ENCODE results near the gene KCNA3. TPM values are rescaled to one million over a fixed set of nuclear protein-coding genes. Genes with fewer than 3 reads are reported as not detected.

Gene KCNA3
- total and polyA plus RNA-seq, 2 of the 8 experiments (the other 6 are each of a cell fraction or from before 2014, with no cell fraction given), result 0.95 to 1.1 TPM

DNA sequence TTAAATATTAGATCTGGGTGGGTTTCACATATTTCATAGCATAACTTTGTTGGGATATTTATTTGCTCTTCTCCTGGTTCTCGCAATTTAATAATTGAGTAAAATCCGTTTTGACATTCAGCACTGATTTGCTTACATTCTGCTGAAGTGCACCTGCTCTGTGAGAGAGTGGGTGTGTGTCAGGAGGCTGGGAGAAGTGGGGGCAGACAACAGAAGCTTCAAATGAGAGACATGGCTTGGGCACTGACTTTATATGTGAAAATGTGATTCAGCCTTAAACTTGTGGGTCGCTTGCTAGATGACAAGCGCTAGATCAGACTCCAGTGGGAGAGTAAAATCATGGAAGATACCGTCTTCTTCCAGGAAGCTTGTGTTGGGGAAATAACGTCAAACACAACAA is 36.2 kb downstream of the KCNA3 start:
- ChIA-PET CTCF (ENCODE audit: partially characterized antibody) (interaction anchor here (0.7 to 6.3 kb wide), 11 partner anchors 10 to 144 kb away, joined by 3 to 86 read pairs (median 3); no protein-coding TSS in a partner anchor), POLR2A (ENCODE audit: partially characterized antibody) (no interaction called here)
- FAIRE-seq, result no peak
- no peak overlapping the region for H2BK120ac ChIP-seq (replicated peaks; ENCODE audit: low read depth, low read length)
- no peak overlapping the region for H2BK12ac ChIP-seq (ENCODE audit: low read depth, low read length)
- 90% methylated on average over 6 of the region's 6 CpGs; no CpG with 5 or more reads in 1 of the 2 experiments for WGBS, 2 experiments (ENCODE audit: extremely low coverage in 1 of 2, insufficient coverage in 1 of 2, insufficient read length in 1 of 2, insufficient replicate concordance in 2 of 2, low coverage in 1 of 2, low lambda C conversion rate in 2 of 2, missing lambda C conversion rate in 1 of 2)
- H3K79me2 ChIP-seq (ENCODE audit: control insufficient read depth in 1 of 2, insufficient read depth in 2 of 2, low read length in 2 of 2), result no peaks in the 10 kb centered on the region
- no peak overlapping the region for H3K18ac ChIP-seq (ENCODE audit: extremely low read depth, low read length)
- no peak overlapping the region for H3K14ac ChIP-seq (ENCODE audit: insufficient read length)
- no peak overlapping the region for H3K4me3 ChIP-seq (ENCODE audit: extremely low read depth in 1 of 4, insufficient read depth in 2 of 4, low read depth in 3 of 4, low read length in 4 of 4)
- no peak overlapping the region for H2BK20ac ChIP-seq (ENCODE audit: low read length)
- H3K23me2 ChIP-seq (ENCODE audit: low read depth, low read length), result no peaks in the 10 kb centered on the region; the same call in 1 of the 2 replicates
- H2BK5ac ChIP-seq (ENCODE audit: low read depth, low read length), result no peak overlapping the region
- H4K8ac ChIP-seq (ENCODE audit: extremely low read depth, insufficient read depth, low read length), result no peak overlapping the region
- no peaks in the 10 kb centered on the region for H3K36me3 ChIP-seq (ENCODE audit: control insufficient read depth in 2 of 4, insufficient read depth in 4 of 4, low read length in 3 of 4)
- H2BK15ac ChIP-seq (ENCODE audit: low read length), result no peak overlapping the region
- no peak overlapping the region for H2AFZ ChIP-seq (ENCODE audit: low read length)
- H4K91ac ChIP-seq (replicated peaks; ENCODE audit: insufficient read length, low read length), result no peak overlapping the region
- H4K5ac ChIP-seq (ENCODE audit: insufficient read length, low read depth, low read length), result no peak overlapping the region
- H3K9me3 ChIP-seq (ENCODE audit: insufficient read depth in 2 of 2, low read depth in 1 of 2, low read length in 1 of 2), result no peaks in the 10 kb centered on the region
- H3K23ac ChIP-seq (ENCODE audit: insufficient read length), result no peak overlapping the region
- H3K4ac ChIP-seq (replicated peaks; ENCODE audit: insufficient read length, low read depth, low read length), result no peak overlapping the region
- H4K20me1 ChIP-seq (replicated peaks in 1 of 2; ENCODE audit: control insufficient read depth in 1 of 2, insufficient read depth in 2 of 2, low read length in 2 of 2), result no peaks in the 10 kb centered on the region
- no peak overlapping the region for H3K9ac ChIP-seq (replicated peaks in 1 of 4; ENCODE audit: extremely low read depth in 1 of 4, low read depth in 3 of 4, low read length in 3 of 4)
- no peak overlapping the region for H2AK5ac ChIP-seq (ENCODE audit: low read depth, low read length)
- H3K4me2 ChIP-seq (ENCODE audit: insufficient read depth in 1 of 2, low read depth in 2 of 2, low read length in 2 of 2), result no peak overlapping the region
- H3K27me3 ChIP-seq (replicated peaks in 1 of 4; ENCODE audit: control insufficient read depth in 3 of 4, extremely low read depth in 1 of 4, insufficient read depth in 3 of 4, low read length in 3 of 4), result 0 out of 7 replicates have a peak, but pooled peaks cover 0 to 2% (median 0%) of the 10 kb centered on the region in 4 experiments
- no peak for DNase-seq (ENCODE audit: low read depth in 1 of 2, low spot score in 2 of 2)
- H3K4me1 ChIP-seq (replicated peaks in 1 of 4; ENCODE audit: control insufficient read depth in 3 of 4, insufficient read depth in 4 of 4, low read length in 3 of 4), result no peaks in the 10 kb centered on the region
- H3K79me1 ChIP-seq (ENCODE audit: low read depth, low read length), result no peaks in the 10 kb centered on the region
- no peak overlapping the region for H3K27ac ChIP-seq (ENCODE audit: low read depth, low read length)
- no peak overlapping the region for H3K56ac ChIP-seq (replicated peaks; ENCODE audit: insufficient read length, low read depth, low read length)
- TF ChIP-seq JUND (IDR thresholded peaks at IDR 0.05; ENCODE audit: low read length) (no peak), RBBP5 (IDR thresholded peaks at IDR 0.05; ENCODE audit: borderline replicate concordance, low read depth, low read length) (no peak)
